Glomerular endothelial cell (primary cell): ENCODE results near the gene DNAH10. TPM values are rescaled to one million over a fixed set of nuclear protein-coding genes. Genes with fewer than 3 reads are reported as not detected.

Experiments used
- DNase-seq: peaks from one replicate; pipeline ENCODE4 v3.0.0-alpha.2; 2011; ENCODE audit warnings: low read depth, low spot score; ENCODE audit errors: extremely low read depth
- total RNA-seq: library from RNA; depleted of rRNA; stranded (reverse); fragments of >200 nt; gene quantifications from 2 replicates; pipeline ENCODE4 v1.2.3, GENCODE V29; 2015

Gene DNAH10
- total RNA-seq, 1 donor from 2014 or later, result not detected

DNA sequence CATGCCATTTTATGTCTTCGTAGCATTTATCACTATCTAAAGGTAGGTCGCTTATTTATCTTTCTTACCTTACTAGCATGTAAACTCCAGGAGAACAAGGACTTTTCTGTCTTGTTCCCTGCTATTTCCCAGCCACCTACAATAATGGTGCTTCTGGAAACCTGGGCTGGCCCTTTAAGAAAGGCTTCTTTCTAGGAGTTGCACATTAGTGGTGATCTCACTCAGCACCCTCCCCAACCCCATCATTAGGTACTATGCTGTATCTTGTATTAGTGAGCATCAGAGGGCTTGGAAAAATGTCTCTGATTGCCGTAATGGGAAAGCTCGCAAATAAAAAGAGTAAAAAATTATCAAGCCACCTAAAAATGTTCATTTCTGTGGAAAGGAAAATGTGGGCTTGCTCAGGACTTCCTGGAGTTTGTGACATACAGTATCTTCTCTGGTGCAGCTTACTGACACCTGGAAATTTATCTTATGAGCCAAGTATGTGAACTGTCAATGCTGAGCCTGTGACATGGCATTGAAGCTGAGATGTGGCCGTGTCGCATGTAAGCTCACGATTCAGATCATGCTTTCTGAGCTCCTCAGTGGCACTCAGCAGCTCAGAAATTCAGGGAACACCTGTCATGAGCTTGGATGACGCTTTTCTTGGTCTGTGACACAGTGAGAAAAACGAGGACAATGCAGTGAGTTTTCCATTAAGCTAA is 198.1 kb downstream of the DNAH10 start:
- DNase-seq, result no peak

DNA sequence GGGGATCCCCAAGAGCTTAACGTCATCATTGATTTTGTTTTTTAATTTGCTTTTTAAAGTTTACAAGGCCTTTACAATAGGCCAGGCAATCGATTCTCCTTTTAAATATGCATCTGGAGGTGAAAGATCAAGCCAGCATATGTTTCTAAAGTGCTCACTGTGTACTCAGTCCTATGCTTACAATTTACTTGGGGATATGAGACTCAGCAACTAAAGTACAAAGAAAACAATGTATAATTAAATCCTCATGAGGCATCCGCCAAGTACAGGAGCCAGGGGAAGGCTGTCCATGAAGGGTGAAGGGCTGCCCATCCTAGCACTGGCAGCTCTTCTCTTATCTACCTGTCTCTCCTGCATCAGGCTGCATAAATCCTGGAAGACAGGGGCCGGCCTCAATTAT is 198.8 kb downstream of the DNAH10 start:
- no peak for DNase-seq

DNA sequence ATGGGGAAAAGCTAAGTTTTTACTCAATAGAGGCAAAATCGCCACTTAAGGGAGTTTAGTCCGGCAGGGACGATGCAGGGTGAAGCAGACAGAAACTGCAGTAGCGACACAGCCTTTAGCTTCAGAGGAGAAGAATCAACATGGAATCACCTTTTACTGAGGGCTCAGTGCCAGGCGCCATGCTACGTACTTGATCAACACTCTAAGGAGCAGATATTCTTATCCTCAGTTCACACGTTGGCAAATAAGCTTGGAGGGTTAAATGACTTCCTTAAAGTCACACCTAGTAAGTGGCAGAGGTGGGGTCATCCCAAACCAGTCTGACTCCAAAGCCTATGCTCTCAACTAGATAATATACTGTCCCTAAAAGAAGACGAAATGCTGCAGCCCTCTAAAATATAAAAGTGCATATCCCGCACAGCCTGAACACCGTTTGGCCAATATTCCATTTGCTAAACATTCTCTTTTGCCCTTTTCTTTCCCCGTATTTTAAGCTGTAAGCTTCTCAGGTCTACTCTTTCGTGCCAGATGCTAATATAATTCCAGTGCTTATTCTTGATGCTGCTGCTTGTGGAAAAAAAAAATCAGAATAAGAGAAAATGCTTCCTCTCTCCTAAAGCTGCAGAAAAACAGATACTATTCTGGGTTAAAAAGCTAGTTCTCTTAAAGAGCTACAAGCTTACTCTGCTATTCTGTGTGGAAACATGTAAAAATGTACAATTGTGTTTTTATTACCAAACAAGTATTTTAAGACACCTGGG is 199.7 kb downstream of the DNAH10 start:
- DNase-seq, result no peak

DNA sequence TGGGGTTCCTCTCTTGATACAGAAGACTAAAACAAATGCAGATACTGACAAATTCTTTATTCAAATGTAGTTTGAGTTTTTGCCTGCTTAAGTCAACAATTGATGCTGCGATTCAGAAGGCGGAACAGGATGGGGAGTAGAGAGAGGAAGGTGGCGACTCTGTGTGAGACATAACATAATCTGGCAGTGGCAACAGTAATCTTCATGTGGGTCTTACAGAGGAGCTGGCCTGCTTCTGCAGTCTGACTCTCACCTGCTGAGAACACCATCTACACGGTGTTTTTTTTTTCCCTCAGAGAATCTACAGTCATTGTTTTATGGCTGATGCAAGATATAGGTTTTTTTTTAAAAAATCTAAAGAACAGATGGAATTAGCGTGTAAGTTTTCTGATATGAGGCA is 200.4 kb downstream of the DNAH10 start:
- no peak for DNase-seq

DNA sequence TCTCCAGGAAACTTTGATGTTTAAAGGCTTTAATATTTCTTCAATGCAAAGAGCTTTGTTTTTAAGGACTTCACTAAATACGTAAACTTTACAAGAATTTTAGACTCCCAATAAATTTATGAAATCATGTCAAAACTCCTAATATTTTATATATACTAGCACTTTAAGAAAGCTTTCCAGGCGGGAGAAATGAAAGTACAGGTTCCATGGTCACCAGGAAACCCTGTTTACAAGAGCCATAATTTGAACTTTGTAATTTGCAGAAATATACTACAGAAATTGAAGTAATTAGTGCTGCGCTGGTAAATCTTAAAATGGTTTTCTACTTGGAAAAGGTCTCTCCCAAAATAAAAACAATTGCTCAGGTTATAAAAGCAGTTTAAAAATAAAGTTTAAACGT is 201.7 kb downstream of the DNAH10 start:
- no peak for DNase-seq

DNA sequence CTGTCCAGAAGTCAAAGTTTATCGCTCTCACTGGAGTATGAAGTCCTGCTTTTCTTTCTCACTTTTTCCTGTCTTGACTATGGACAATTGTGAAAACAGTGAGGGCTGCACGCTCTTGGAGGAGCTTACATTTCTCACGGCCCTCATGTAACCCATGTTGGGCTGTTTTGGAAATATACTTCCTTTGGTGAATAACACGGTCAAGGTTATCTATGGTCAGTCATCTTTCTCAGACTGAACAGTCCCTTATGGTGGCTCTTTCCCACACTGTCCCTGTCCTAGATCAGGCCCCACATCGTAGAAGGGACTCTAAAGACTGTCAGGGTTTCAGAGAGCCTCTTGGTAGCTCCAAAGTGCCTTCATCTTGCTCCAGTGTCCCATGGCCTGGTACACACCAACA is 203.3 kb downstream of the DNAH10 start:
- DNase-seq, result no peak

DNA sequence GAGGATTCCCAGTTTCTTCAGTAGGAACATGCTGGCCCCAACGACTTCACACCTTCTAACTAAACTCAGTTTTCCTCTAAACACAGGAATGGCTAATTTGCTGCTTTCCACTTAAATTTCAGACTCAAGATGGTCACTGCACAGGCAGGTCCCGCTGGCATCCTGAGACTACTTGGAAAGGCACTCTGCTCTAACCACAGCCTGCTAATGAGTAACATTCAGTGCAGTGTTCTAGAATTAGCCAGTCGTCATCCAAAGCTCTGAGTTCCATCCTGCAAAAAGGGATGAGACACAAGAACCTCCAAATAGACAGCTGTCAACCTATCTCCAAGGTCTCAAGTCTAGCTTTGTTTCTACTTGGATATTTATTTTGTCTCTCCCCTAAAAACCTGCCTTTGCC is 204.5 kb downstream of the DNAH10 start:
- DNase-seq, result no peak

DNA sequence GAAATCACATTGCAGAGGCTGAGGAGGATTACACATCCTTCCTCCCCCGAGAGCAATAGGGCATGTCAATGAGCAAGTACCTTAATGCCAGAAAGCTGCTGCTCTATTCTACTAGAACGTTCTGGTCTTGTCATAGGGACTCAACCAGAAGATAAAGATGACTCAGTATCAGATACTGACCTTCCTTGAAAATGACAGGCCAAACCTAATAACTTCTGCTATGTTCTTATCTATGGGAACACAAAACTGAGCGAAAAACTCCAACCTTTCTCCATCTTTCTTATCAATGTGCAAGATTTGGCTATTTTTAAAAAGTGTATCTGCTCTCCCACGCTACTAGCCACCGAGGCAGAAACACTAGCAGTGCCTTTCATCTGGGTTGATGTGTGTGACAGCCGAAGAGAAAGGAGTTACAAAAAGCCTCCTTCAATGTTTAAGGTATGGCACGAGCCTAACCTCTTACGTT is 205.1 kb downstream of the DNAH10 start:
- DNase-seq, result no peak

DNA sequence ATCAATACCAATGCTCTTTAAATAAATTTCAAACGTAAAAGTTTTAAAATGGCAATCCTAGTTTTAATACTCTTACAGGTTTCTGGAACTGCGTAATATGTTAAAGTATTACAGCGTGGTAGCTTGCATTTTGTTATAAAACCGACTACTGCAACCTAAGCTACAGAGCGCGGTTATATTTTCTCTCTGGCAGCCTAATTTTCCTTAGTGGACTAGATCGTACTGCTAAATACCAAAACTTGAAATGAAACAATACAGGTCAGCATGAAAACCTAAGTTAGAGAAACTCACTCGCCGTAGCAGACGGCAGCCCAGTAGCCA is 209.3 kb downstream of the DNAH10 start:
- no peak for DNase-seq

DNA sequence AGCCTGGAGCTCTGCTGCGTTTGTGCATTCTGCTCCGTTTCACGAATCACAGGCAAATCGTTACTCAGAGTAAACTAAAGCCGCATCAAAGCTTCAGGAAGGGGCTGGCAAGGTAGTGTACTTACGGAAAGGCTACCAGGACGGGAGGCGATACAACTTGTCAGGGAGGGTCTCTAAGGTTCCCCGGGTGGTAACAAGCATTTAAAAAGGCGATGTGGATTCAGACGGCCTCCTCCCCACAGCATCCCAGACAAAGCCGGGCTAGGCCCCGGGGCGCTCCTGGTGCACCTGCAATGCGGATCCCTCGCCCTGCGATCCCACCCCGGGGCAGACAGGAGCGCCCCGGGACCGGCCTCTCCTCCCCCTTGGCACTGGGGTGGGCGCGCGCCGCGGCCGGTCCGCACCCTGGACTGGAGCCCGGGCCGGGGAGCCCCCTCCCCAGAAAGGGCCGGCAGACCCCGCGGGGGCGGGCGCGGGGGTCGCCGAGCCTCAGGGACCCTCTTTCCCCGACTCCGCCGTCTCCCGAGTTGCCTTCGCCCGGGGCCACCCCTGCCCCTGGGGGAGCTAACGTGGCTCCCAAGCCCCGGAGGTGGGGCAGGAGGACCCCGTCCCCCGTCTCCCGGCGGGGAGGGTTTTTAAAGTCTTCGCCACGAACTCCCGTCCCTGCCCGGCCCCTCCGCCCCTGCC is 209.8 kb downstream of the DNAH10 start:
- DNase-seq, result no peak

DNA sequence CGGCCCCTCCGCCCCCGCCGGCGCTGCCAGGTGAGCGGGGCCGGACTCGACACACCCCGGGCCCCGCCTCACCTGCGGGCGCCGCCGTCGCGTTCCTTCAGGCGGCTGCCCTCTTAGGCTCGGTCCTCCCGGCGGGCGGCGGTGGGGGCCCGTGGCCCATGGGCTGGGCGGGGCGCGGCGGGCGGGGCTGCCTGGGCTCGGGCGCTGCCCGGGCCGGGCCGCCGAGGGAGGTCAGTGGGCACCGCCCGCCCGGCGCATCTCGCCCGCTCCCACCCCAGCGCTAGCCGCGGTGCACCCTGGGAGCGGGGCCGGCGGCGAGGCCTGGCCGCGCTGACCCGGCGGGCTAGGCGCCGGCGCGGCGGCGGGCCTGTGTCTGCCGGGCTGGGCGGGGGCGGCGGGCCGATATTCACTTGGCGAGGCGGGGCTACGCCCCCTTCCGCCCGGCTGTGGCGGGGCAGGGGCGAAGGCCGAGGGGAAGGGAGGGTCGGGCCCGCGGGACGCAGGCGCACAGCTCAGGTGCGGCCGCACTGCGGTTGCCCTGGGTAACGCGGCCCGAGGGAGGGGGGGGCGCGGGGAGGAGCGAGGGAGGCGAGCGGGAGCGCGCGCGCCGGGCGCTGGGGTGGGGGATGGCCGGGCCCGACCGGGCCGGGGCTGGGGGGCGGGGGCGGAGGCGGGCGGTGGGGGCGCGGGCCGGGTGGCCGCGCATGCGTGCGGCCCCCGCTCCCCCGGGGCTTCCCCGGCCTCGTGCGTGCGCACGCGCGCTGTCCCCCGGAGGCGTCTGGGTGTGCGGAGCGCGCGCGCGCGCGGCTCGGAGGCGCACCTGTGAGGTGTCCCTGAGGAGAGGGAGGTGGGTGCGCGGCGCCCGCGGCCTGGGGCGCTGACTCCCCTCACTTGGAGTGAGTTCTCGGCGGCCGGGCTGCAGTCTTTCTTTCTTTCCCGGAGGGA is 210.6 kb downstream of the DNAH10 start, which contains the start of the genes CCDC92 and ZNF664:
Gene CCDC92, minus strand, starts transcription at position 375 of the 945 bp plus-strand sequence. CDS start 28,526 bp downstream, outside the sequence.
Gene ZNF664, plus strand, starts transcription at position 759 of the 945 bp plus-strand sequence. CDS start 38,930 bp downstream, outside the sequence.
- no peak for DNase-seq

DNA sequence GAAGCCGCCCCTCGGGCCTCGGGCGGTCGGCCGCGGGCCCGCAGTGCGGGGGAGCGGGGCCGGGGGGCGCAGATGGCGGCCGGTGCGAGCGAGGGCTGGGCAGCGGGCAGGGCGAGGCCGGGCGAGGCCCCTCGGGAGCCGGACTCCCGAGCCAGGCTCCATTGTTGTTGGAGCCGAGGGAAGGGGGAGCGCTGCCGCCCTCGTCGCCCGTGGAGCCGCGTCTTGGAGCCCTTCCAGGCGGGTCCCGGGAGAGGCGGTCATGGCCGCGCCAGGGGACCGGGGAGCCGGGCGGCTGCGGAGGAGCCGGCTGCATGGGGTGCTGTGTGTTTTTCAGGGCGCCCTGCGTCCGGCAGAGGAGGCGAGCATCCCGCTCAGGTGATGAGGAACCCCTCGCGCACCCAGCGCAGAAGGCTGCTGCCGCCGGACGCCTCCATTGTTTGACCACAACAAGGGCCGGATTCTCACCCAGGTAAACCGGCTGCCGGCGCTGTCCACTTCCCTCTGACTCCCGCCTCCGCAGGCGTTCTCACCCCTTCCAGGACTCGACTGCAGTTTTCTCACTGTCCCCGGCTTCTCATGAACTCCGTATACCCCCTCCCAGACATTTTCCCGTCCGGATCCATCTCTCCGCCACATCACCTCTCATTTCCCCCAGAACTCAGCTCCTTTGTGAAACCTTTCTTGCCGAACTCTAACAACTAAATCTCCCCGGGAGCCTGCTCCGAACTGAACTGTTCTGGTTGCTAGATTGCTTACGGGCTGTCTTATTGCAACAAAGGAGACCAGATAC is 211.6 kb downstream of the DNAH10 start:
- no peak for DNase-seq

DNA sequence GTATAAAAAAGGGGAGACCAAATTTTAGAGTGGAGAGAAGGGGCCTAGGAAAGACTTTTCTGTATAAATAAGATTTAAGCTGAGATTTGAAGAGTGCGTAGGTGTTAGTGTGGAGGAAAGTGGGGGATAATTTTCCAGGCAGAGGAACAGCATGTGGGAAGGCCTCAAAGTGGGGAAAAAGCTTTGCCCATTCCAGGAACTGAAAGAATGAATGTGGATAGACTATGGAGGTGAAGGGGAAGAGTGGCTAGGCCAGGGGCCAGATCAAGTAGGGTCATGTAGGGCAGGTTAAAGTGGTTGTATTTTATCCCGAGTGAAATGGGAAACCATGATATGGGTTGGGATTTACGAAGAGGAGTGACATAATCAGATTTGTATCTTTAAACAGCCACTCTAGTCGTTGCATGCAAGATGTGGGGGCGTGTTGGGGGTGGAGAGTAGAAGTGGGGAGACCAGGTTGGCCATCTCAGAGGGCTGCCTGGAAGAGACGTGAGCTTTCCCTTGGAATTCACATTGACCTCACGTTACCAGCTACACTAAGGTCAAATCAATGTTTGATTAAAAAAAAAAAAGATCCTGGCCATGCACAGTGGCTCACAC is 214.2 kb downstream of the DNAH10 start:
- DNase-seq, result no peak

DNA sequence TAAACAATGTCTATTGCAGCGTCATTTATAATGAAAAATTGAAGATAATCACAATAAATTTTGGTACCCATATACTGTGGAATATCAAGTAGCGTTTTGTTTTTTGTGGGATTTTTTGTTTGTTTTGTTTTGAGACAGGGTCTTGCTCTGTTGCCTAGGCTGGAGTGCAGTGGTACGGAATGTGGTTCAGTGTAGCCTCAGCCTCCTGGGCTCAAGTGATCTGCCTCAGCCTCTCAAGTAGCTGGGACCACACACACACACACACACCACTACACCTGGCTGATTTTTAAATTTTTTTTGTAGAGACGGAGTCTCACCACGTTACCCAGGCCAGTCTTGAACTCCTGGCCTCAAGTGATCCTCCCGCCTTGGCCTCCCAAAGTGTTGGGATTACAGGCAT is 217.5 kb downstream of the DNAH10 start:
- no peak for DNase-seq

DNA sequence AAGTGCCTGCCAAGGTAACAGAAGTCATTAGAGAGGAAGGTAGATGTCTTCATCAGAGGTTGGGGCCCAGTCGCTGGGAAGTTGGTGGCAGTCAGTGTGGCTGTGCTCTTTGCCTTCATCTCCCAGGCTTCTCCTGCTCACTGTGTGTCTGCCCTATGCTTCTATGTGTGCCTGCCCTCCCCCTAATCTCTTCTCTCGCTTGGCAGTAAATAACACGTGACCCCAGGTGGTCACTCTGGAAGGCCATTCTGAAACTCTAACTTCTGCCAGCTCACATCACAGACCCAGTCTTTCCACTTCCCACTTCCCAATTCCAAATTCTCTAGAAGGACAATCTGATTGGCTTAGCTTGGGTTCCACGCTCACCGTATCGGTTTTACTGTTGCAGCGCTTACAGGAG is 220.2 kb downstream of the DNAH10 start:
- no peak for DNase-seq

DNA sequence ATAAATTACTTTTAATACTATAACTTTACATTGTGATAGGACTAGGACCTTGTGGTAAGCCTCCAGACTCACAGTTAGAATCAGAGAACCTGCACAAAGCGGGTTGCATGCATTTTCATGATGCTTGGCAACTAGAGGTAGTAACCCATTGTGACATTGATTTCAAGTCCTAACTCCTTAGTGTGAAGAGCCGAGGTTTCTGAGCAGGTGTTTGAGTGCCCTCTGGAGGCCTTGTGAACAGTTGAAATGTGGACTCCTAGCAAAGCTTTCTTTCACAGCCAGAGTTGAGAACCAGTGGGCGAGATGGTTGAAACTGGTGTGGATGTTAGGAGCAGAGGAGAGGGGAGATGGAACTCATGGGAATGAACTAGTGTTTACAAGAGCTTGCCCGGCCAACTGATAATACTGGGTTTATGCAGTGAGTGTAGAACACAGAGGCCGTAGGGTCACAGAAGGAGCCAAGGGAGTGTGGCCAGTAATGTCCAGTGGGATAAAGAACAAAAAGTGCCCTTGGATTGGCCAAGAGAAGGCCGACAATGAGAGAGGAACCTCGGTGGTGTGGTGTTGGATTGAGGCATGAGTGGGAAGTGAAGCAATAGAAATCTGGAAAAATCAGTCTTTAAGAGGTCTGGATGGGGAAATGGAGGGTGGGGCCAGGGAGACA is 221.9 kb downstream of the DNAH10 start:
- peak; percentile 60 for DNase-seq

DNA sequence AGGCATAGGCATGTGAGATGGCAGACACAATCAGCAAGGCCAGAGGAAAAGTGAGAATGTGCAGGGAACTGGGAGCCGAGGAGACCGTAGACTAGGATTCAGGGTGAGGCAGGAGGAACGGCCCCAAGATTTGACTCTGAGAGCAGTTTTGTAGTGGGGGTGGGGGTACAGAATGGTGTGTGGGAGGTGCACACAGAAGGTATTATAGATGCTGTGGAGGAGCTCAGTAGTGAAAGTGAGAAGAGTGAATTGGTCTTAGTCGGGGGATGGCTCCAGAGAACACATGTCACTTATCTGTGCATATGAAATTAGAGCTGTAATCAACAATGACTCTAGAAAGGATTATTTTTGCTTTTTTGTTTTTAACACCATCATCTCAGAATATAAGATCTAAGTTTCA is 222.8 kb downstream of the DNAH10 start:
- DNase-seq, result no peak
